HL-60/S4 treated with retinoic acid at 250 ng/mL for 4 days and 3 days (cell line): ENCODE measurements around the gene NLRP6.

Experiments used
- in situ Hi-C: fragments of 300-500 bp; cut with MboI; formaldehyde crosslinking; loops from 2 replicates; pipeline ENCODE4 v1.7.0; 2022; ENCODE audit warnings: low sequenced_read_pairs

The NLRP6 gene

GRCh38 chr11:292211-293121 lies 14.3 kb downstream of the NLRP6 start:
- in situ Hi-C loops: no loop called here

GRCh38 chr11:293271-293851 lies 15.2 kb downstream of the NLRP6 start:
- in situ Hi-C loops: no loop called here

DNA sequence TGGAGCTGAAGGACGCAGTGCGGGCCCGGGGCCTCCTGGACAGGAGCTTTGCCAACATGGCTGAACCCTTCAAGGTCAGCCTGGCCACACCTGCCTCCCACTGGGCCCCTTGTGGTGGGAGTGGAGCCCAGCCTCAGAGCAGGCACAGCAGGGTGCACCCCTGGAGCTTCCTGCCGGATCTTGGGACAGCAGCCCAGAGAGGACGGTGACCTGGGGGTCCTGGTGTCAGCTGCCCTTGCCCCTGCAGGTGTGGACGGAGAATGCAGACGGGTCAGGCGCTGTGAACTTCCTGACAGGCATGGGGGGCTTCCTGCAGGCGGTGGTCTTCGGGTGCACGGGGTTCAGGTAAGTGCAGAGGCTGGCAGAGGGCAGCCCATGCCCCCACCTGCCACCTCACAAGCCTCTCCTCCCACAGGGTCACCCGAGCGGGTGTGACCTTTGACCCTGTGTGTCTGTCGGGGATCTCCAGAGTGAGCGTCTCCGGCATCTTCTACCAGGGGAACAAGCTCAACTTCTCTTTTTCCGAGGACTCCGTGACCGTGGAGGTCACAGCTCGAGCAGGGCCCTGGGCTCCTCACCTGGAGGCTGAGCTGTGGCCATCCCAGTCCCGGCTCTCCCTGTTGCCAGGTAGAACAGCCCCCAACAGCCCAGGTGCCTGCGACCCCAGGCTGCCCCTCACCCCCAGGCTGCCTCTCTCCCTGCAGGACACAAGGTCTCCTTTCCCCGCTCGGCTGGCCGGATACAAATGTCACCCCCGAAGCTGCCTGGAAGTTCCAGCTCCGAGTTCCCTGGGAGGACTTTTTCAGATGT lies 15.8 kb downstream of the NLRP6 start:
- in situ Hi-C loops: no loop called here

DNA sequence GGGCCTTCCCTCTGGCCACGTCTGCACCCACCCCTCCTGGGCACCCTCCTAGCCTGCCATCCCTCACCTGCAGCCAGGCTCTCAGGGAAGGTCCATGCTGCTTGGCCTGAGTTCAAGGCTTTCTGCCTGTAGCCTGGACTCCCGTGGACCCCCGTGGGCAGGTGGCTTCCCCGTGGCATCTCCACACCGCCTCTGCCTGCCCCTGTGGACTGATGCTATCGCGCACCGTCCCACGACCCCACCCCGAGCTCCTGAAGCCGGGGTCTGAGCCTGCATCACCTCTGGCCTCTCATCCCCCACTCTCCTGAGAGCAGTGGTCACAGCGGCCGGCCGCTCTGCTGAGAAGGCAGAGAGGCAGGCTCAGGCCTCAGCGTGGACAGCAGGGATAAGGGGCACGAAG lies 16.6 kb downstream of the NLRP6 start:
- in situ Hi-C loops: no loop called here

- in situ Hi-C loops: no loop called here
Measured at GRCh38 chr11:295351-296170, 17.4 kb downstream of the NLRP6 start.

- in situ Hi-C loops: no loop called here
Measured at GRCh38 chr11:296171-297050, 18.2 kb downstream of the NLRP6 start.

DNA sequence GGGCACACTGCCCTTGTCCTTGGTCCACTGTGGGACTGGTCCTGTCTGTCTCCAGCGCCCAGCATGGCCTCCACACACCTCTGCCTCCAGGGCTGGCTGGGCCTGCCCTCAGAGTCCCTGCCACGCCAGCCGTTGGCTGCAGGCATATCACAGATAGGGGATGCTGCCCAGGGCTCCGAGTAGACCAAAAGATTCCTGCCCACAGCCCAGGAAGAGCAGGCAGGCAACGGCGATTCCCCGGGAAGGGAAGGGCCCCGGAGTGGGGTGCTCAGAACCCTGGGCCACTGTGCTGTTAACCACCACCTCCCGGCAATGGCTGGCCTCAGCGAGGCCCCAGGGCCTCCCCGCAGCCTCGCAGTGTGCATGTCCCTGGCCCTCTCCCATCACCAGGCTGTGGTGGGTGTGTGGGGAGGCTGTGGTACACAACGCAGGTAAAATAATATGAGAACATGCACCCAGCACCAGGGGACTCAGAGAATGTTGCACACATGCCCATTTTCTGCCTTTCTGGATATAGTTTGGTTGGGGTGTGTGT lies 18.9 kb downstream of the NLRP6 start:
- in situ Hi-C loops: no loop called here

DNA sequence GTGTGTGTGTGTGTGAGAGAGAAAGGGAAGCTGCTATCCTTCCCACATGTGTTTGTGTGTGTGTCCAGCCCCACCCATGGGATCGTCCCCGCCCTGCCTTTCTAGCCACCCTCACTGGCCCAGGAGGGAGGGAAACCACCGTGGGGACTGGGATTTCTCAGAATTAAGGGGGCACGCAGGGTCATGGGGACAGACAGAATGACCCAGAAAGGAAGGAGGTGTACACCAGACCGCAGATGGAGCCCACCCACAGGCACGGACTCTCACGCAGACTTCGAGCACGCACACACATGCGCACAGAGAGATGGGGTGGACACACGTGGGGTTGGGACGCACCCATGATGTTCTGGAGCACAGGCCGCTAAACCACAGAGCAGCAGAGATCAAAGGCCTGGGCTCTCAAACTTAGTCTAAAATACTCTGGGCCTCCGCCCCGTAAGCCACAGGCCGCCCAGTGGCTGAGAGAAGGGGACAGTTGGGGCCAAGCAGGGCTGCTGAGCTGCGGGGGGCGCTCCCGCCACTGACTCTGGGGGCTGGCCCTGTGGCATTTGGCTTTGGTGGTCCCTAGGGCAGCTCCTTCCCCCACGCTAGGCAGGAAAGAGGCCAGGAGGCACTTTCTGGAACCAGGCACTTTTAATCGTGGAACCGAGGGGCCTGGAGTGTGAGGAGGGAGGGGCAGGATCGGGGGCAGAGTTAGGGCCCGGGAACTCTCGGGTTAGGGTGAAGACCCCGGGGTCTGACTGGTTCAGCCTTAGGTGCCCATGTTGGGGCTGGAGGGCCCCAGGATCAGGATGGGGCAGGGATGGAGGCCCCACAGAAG lies 19.6 kb downstream of the NLRP6 start:
- in situ Hi-C loops: no loop called here

GRCh38 chr11:298406-299065 lies 20.3 kb downstream of the NLRP6 start:
- in situ Hi-C loops: no loop called here

- in situ Hi-C loops: no loop called here
Measured at GRCh38 chr11:299081-299891, 21.1 kb downstream of the NLRP6 start, which contains the start of gene IFITM5. IFITM5 (minus strand) TSS chr11:299526; CDS start chr11:299490, 36 bp downstream.

GRCh38 chr11:299951-300735 lies 21.9 kb downstream of the NLRP6 start:
- in situ Hi-C loops: no loop called here

- in situ Hi-C loops: no loop called here
Measured at GRCh38 chr11:303363-303762, 25.2 kb downstream of the NLRP6 start.

- in situ Hi-C loops: no loop called here
Measured at GRCh38 chr11:304061-304506, 25.9 kb downstream of the NLRP6 start.

GRCh38 chr11:304915-305843 lies 27.0 kb downstream of the NLRP6 start:
- in situ Hi-C loops: no loop called here

GRCh38 chr11:305844-306211 lies 27.6 kb downstream of the NLRP6 start:
- in situ Hi-C loops: no loop called here
